ENCODE results near the gene TENT5C. TPM values are rescaled to one million over a fixed set of nuclear protein-coding genes. Genes with fewer than 3 reads are reported as not detected.

Gene TENT5C
- total RNA-seq, 1 donor from 2014 or later = 18.7 TPM

GRCh38 chr1:117570988-117571409 lies 34.8 kb upstream of the TENT5C start:
- intact Hi-C loops (cut with DNase I) = no loop called here
- no peak for DNase-seq
- ATAC-seq (ENCODE audit: poor library complexity) = no peak

GRCh38 chr1:117571496-117571895 lies 34.4 kb upstream of the TENT5C start:
- ATAC-seq (ENCODE audit: poor library complexity) (no peak), DNase-seq (no peak)
- intact Hi-C loops (cut with DNase I) = no loop called here

DNA sequence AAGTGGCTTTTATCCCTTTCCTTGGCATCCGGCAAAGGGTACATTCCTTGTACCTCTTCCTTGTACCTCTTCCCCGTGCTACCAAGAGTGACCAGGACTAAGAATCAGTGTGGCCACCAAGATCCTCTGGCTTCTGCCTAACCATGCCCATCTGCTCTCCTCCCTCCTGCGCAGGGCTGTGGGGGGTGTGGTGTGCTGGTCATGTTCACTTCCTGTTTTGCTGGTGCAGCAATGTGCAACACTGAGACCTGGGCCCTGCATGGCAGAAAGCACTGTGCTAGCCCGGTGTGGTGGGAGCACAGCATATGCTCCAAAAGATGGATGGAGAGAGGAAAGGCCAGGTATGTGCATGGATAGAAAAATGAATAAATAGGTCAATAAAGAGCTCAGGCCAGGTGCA lies 33.3 kb upstream of the TENT5C start:
- DNase-seq (no peak), ATAC-seq (ENCODE audit: poor library complexity) (no peak)
- intact Hi-C loops (cut with DNase I) = no loop called here

DNA sequence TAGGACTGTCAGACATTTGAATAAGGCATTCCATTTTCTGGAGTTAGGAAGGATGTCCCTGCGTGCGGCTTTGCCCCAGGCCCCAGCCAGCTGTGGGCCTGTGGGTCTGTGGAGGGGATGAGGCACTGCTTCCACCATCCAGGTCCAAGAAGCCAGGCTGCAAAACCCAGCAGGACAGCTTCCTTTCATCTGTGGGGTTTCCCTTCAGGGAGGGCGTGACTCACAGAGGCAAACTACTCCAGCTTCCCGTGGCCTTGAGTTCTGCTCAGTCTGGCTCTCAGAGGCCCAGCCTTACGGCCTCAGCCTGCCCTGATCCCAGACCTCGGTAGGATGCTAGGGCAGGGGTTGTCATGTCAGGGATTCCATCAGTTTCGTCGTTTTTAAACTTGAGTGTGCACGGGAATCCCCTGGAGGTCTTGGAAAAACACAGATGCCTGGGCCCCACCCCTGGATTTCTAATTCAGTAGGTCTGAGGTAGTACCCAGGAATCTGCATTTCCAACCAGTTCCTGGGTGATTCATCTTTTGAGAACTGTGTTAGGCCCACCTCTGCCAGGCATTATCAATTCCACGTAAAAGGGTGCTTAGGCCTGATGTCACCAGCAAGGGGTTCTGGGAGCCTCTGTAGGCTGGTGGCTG lies 32.3 kb upstream of the TENT5C start:
- intact Hi-C loops (cut with DNase I) = no loop called here
- no peak for ATAC-seq (ENCODE audit: poor library complexity)
- no peak for DNase-seq

DNA sequence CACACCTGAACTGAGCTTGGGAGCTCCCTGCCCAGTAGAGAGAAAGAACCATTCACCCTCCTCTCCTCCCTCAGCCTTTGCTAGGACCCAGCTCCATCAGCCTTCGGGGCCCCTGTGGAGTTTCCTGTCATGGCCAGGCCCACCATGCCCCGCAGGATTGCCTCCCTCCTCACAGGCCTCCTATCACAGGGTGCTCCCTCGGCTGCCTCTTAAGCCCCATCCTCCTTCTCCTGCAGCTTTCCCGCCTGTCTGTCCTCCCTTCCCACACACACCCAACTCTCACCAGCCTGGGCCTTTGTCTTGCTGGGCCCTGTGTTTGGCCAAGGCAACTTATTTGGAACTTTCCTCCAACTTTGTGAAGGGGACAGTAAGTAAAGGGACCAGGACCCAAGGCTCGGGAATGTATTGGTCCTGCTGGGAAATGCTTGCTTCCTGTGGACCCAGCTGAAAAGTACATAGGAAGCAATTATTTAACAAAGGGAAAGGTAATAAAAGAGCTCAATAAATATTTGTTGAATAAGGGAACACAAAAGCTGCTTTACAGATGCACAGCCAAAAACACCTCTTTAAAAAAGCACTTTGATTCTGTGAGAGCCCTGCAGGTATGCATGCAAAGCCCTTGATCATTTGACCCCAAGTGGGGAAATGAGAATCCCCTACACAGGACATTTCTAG lies 31.6 kb upstream of the TENT5C start:
- intact Hi-C loops (cut with DNase I) = no loop called here
- ATAC-seq (ENCODE audit: poor library complexity) (no peak), DNase-seq (no peak)

GRCh38 chr1:117575586-117576225 lies 30.1 kb upstream of the TENT5C start:
- no peak for DNase-seq
- intact Hi-C loops (cut with DNase I) = no loop called here
- no peak for ATAC-seq (ENCODE audit: poor library complexity)

- no peak for DNase-seq
- intact Hi-C loops (cut with DNase I) = no loop called here
- ATAC-seq (ENCODE audit: poor library complexity) = no peak
Observed at GRCh38 chr1:117576236-117576635, 29.6 kb upstream of the TENT5C start.

DNA sequence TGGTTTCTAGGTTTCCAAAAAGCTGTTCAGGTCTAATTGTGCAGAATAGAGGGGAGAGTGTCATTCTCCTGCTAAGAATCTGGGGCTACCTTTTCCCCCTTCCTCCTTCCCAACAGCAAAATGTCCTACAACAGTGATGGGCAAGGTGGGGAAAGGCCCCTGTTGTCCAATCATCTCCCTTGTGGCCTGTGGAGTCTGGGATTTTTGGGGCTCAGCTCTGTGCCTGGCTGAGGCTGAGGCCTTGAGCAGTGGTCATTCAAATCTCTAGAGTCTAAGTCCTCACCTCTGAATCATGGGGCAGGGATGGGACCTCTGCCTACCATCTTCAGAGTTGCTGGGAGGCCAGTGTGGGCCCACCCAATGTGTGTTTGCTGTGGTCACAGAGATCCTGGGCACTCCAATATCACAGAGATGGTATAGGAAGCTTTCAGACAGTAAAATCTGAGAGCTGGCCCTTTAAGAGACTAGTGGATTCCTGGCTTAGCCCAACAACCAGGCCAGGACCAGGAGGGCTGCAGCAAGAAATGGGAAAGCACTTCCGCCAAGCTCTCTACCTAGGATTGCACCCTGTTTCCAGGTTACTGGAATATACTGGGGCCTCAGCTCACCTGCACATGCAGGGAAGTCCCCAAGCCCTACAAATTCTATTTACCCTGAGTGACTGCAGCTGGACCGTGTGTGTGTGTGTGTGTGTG lies 28.5 kb upstream of the TENT5C start:
- DNase-seq (no peak), ATAC-seq (ENCODE audit: poor library complexity) (no peak)
- intact Hi-C loops (cut with DNase I) = no loop called here

DNA sequence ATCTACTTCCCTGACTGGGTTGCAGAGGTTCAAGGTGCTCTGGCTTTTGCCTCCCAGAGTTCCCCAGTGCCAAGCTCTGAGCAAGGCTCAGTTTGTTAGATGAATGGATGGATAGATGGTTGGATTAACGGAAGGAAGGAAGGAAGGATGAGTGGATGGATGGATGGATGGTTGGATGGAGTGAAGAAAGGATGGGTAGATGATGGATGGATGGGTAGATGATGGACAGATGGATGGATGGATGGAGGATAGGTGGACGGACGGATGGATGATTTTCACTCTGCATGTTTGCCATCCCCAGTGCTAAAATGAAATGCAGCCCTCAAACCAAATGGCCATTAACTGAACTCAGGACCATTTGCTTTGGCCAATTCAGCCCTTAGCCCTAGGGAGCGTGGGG lies 27.4 kb upstream of the TENT5C start:
- no peak for DNase-seq
- ATAC-seq (ENCODE audit: poor library complexity) = no peak
- intact Hi-C loops (cut with DNase I) = no loop called here

DNA sequence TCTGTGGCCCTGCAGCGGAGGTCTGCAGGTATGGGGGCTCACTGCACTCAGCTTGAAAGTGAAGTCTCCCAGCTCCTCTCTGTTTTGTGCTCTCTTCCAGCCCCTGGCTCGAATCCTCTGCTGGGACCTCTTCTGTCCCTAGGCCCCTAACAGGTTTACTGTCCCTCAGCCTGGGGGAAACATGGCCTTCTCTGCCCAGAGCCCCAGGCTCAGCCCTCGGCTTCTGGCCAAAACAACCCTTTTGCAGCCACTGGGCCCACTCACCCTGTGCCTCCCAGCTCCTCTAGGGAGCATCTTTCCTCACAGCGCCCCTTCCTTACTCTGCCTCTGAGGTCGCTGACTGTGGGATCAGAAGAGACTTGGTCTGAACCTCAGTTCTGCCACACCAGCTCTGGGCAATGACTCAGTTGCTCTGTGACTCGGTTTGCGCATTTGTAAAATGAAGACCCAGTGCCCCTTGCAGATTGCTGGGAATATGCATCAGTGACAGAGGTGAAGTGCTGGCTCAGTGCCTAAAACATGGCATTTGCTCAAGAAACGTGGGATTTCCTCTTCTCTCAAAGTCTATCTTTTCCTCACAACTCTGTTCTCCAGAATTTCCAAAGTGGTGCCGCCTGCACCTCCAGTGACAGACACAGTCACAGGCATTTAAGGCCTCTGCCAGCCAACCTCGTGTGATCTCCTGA lies 26.5 kb upstream of the TENT5C start:
- ATAC-seq (ENCODE audit: poor library complexity) (no peak), DNase-seq (no peak)
- intact Hi-C loops (cut with DNase I) = no loop called here

DNA sequence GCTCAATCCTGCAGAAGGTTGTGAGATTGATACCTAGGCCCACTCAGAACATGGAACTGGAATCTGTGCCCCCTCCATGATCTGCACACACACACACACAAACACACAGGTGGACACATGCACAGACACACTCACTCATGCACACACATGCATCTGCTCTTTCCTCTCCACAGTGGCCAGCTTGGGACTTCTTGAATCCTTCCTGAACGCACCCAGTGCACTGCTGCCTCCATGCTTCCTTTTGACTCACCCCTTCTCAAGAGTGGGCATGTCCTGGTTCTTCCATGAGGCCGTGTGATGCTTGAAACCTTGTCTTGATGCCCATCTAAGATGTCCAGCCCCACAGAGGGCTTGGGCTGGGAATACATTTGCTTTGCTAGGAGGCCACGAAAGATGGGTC lies 25.4 kb upstream of the TENT5C start:
- intact Hi-C loops (cut with DNase I) = no loop called here
- DNase-seq (no peak), ATAC-seq (ENCODE audit: poor library complexity) (no peak)

DNA sequence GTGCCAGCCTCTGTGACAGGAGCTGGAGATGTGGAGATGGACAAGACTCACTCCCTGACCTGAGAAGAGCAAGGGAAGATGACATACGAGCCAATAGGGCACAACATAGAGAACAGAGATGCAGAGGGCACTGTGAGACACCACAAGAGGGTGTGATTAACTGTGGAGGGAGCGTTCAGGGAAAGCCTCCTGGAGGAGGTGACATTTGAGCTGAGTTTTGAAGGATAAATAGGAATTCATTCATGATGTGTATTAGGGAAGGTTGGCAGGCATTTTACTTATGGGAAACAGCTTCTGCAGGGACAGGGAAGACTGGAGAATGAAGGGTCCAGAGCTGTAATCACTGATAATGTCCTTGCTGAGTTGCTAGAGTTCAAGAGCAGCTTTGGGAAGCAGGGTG lies 25.0 kb upstream of the TENT5C start:
- intact Hi-C loops (cut with DNase I) = no loop called here
- no peak for ATAC-seq (ENCODE audit: poor library complexity)
- DNase-seq = no peak

DNA sequence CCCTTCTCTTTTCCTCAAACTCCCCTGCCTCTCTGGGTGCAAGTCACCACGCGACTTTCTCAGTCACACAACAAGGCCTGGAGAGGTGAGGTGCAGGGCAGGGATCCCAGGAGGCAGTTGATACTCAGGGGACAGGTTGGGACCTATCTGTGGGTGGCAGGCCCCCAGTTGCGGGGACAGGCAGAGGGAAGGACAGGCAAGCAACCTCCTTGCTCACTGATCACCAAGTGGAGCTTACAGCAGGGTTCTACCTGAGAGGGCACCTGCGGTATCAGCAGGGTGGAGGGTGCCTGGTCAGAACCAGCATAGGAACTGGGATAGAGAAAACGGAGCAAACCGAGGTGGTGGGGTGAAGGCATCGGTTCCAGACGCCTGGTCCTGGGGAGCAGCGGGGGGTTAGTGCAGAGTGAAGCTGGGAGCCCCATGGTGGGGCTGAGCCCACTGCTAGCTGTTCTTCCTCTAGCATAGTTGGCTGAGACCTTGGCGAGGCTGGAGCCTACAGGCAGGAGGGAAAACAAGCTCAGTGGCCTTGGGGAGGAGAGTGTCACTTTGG lies 24.4 kb upstream of the TENT5C start:
- ATAC-seq (ENCODE audit: poor library complexity) (no peak), DNase-seq (no peak)
- intact Hi-C loops (cut with DNase I) = no loop called here

DNA sequence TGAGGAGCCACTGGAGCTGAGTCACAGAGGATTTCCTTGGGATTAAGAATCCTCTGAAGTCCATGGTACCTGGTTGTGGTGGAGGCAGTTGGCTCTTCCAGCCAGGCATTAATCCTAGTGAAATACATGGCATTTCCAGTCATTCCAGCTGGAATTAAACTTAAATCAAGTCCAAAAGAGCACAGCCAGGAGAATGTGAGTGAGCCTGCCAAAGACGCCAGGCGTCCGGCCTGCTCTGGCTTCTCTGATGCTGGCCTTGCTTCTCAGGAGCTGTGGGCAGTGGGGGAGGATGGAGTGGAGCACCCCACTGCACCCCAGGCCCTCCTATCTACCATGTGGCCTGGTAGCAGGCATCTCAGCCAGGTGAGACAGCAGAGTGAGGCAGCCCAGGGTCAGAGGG lies 23.4 kb upstream of the TENT5C start:
- ATAC-seq (ENCODE audit: poor library complexity) = peak; percentile 34
- intact Hi-C loops (cut with DNase I) = no loop called here
- DNase-seq = no peak

DNA sequence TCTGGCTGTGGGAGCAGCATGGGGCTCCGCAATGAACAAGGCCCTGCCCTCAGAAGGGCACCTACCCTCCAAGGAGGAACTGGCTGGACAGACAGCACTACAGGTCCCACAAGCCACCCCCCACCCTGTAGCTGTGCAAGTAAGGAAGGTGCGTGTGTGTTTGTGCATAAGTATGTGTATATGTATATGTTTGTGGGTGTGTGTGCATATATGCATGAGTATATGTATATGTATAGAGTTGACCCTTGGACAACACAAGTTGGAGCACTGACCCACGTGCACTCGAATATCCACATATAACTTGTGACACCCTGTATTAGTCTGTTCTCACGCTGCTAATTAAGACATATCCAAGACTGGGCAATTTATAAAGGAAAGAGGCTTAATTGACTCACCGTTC lies 22.6 kb upstream of the TENT5C start:
- intact Hi-C loops (cut with DNase I) = no loop called here
- ATAC-seq (ENCODE audit: poor library complexity) (no peak), DNase-seq (no peak)

DNA sequence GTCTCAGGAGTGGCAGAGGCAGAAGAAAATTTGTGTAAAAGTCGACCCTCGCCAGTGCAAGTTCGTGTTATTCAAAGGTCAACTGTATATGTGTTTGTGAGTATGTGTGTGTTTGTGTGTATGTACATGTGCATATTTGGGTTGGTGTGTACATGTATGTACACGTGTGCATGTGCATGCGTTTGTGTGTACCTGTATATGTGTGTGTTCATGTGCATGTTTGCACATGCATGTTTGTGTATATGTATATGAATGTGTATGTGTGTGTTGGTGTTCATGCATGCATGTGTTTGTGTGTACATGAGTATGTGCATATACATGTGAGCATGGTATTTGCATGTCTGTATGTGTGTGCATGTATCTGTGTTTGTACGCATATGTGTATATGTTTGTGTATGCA lies 21.7 kb upstream of the TENT5C start:
- DNase-seq = no peak
- no peak for ATAC-seq (ENCODE audit: poor library complexity)
- intact Hi-C loops (cut with DNase I) = no loop called here

GRCh38 chr1:117585086-117585485 lies 20.8 kb upstream of the TENT5C start:
- DNase-seq = no peak
- no peak for ATAC-seq (ENCODE audit: poor library complexity)
- intact Hi-C loops (cut with DNase I) = no loop called here

DNA sequence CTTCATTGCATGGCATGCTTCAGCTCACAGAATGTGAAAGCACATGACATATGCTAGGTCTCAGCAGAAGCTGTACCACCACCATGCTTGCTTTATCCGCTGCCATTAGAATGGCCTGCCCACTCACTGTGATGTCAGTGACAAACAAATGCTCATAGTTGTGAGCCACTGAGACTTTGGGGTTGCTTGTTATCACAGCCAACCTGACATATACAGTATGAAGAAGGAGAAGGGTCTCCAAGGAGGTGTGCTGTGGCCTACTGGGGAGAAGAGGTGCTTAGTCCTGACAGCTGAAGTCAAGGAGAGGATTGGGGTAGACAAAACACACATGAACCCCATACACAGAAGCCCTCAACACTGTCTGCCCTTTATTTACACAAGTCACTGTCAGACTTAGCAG lies 19.5 kb upstream of the TENT5C start:
- intact Hi-C loops (cut with DNase I) = no loop called here
- no peak for DNase-seq
- no peak for ATAC-seq (ENCODE audit: poor library complexity)

Data from Right ventricle myocardium superior (tissue), 1 donor.